Mesothelial cell of epicardium (in vitro differentiated cells): ENCODE measurements around the gene LENG8. TPM values are rescaled to one million over a fixed set of nuclear protein-coding genes. Genes with fewer than 3 reads are reported as not detected.
"Not testable (repeated sequence)": the region's sequence is repeated elsewhere in the genome, so short reads cannot be mapped to it uniquely, and the experiment has no call there.

Experiments used
- DNase-seq, 2 experiments: peaks; one replicate each; pipeline ENCODE4 v3.0.0; 2021; ENCODE audit warnings: low spot score in 2 of 2; ENCODE audit not compliant: unreplicated experiment in 2 of 2
- H3K27ac Mint-ChIP-seq: 2 replicates; pipeline ENCODE4 v1.8.0; 2021; ENCODE audit warnings: mixed read lengths
- H3K27me3 Mint-ChIP-seq: 2 replicates; pipeline ENCODE4 v1.8.0; 2021; ENCODE audit warnings: low read depth, mixed read lengths
- H3K36me3 Mint-ChIP-seq: 2 replicates; pipeline ENCODE4 v1.8.0; 2021; ENCODE audit warnings: mixed read lengths
- H3K4me1 Mint-ChIP-seq: 2 replicates; pipeline ENCODE4 v1.8.0; 2021; ENCODE audit warnings: mixed read lengths
- H3K4me3 Mint-ChIP-seq: 2 replicates; pipeline ENCODE4 v1.8.0; 2021; ENCODE audit warnings: mild to moderate bottlenecking, moderate library complexity, mixed read lengths
- H3K9me3 Mint-ChIP-seq: 2 replicates; pipeline ENCODE4 v1.8.0; 2021; ENCODE audit warnings: mixed read lengths
- total RNA-seq: library from RNA; stranded (reverse); gene quantifications from 3 replicates; pipeline ENCODE4 v1.2.1, GENCODE V29; 2021
- TF ChIP-seq, protein P1 (sequence below): fragments of 200-600 bp; sonication (generic); IDR thresholded peaks from one replicate; pipeline ENCODE4 v1.5.0; 2021; ENCODE audit warnings: antibody characterized with exemption; ENCODE audit not compliant: unreplicated experiment

The LENG8 gene
- total RNA-seq, 1 donor from 2014 or later, result 312 TPM

DNA sequence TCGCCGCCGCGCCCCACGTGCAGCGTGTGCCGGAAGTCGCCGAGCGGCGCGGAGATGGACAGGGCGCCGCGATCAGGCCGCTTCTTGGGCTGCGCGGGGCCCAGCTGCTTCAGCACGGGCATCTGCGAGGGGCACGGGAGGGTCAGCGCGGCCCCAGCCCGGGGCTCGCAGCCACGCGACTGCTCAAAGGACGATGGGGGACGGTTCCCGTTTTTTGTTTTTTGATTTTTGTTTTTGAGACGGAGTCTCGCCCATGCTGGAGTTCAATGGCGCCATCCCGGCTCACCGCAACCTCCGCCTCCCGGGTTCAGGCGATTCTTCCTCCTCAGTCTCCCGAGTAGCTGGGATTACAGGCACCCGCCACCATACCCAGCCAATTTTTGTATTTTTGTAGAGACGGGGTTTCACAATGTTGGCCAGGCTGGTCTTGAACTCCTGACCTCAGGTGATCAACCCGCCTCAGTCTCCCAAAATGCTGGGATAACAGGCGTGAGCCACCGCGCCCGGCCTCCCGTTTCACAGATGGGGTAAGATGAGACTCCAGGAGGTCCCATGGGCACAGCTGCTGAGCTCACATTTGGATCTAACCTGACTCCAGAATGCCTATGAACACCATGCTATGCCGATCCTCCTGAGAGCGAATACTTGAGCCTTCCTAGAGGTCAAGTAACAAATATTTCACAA lies 16.6 kb downstream of the LENG8 start:
- H3K9me3 Mint-ChIP-seq, result no peaks in the 10 kb centered on the region
- no peaks in the 10 kb centered on the region for H3K27me3 Mint-ChIP-seq
- TF ChIP-seq, protein P1, sequence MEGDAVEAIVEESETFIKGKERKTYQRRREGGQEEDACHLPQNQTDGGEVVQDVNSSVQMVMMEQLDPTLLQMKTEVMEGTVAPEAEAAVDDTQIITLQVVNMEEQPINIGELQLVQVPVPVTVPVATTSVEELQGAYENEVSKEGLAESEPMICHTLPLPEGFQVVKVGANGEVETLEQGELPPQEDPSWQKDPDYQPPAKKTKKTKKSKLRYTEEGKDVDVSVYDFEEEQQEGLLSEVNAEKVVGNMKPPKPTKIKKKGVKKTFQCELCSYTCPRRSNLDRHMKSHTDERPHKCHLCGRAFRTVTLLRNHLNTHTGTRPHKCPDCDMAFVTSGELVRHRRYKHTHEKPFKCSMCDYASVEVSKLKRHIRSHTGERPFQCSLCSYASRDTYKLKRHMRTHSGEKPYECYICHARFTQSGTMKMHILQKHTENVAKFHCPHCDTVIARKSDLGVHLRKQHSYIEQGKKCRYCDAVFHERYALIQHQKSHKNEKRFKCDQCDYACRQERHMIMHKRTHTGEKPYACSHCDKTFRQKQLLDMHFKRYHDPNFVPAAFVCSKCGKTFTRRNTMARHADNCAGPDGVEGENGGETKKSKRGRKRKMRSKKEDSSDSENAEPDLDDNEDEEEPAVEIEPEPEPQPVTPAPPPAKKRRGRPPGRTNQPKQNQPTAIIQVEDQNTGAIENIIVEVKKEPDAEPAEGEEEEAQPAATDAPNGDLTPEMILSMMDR, result no peak
- DNase-seq, result no peak
- H3K4me3 Mint-ChIP-seq, result peak overlapping the region; percentile 36
- H3K36me3 Mint-ChIP-seq, result peaks cover 15% of the 10 kb centered on the region
- H3K4me1 Mint-ChIP-seq, result peaks cover 38% of the 10 kb centered on the region
- H3K27ac Mint-ChIP-seq, result peak overlapping the region; percentile 30

DNA sequence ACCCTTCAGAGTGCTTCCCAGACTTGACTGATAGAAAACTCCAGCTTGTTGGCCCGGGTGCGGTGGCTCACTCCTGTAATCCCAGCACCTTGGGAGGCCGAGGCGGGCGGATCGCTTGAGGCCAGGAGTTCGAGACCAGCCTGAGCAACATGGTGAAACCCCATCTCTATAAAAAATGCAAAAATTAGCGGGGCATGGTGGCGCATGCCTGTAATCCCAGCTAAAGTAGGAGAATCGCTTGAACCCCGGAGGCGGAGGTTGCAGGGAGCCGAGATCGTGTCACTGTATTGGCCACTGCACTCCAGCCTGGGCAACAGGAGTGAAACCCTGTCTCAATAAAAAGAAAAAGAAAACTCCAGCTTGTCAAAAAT lies 17.1 kb downstream of the LENG8 start:
- DNase-seq, H3K9me3 Mint-ChIP-seq, H3K27ac Mint-ChIP-seq, H3K27me3 Mint-ChIP-seq: not testable (repeated sequence)
- peak overlapping the region; percentile 36 for H3K4me3 Mint-ChIP-seq
- H3K36me3 Mint-ChIP-seq, result peaks cover 15% of the 10 kb centered on the region
- peaks cover 42% of the 10 kb centered on the region for H3K4me1 Mint-ChIP-seq

DNA sequence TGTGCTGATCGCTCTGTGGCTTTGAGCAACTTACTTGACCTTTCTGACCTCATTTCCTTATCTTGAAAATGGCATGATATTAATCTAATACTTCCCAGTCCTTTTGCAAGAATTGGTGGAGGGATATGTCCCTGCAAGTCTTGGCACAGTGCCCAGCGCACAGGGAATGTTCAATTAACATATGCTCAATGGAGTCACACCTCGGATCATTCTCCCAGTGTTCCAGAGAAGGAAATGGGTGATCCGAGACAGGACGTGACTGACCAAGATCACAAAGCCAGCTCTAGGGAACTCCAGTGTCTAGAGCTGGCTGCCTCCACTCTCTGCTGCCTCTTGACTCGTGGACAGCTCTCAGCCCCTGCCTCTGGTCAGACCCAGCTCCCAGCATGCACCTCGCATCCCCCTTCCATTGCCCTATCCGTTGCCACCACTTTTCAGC lies 20.5 kb downstream of the LENG8 start:
- peak overlapping the region; percentile 36 for H3K27ac Mint-ChIP-seq
- H3K4me1 Mint-ChIP-seq, result peaks cover 38% of the 10 kb centered on the region
- DNase-seq, result no peak
- peak overlapping the region; percentile 79 for H3K4me3 Mint-ChIP-seq
- TF ChIP-seq, protein P1, result no peak
- no peaks in the 10 kb centered on the region for H3K27me3 Mint-ChIP-seq
- H3K36me3 Mint-ChIP-seq, result peaks cover 15% of the 10 kb centered on the region
- no peaks in the 10 kb centered on the region for H3K9me3 Mint-ChIP-seq

DNA sequence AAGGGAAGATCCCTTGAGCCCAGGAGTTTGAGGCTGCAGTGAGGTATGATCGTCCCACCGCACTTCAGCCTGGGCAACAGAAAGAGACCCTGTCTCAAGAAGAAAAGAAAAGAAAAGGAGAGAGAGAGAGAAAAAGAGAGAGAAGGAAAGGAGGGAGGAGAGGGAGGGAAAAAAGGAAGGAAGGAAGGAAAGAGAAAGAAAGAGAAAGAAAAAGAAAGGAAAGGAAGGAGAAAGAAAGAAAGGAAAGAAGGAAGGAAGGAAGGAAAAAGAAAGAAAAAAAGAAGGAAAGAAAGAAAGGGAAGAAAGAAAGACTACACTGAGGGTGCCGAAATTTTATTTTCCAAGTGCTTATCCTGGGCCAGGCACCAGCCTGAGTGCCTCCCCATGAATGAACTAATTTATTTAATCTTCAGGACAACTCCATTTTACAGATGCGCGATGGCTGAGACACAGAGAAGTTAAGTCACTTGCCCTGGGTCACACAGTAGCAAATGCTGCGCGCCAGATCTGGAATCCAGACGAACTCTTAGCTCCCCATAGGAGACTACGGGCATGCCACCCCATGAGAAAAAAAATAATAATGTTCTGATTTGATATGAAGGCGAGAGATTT lies 21.4 kb downstream of the LENG8 start:
- Mint-ChIP-seq H3K27ac (peak overlapping the region; percentile 82), H3K9me3 (no peaks in the 10 kb centered on the region), H3K27me3 (no peaks in the 10 kb centered on the region), H3K36me3 (peaks cover 15% of the 10 kb centered on the region), H3K4me3 (peak overlapping the region; percentile 79), H3K4me1 (peaks cover 40% of the 10 kb centered on the region)
- TF ChIP-seq, protein P1, result no peak
- DNase-seq, result no peak

DNA sequence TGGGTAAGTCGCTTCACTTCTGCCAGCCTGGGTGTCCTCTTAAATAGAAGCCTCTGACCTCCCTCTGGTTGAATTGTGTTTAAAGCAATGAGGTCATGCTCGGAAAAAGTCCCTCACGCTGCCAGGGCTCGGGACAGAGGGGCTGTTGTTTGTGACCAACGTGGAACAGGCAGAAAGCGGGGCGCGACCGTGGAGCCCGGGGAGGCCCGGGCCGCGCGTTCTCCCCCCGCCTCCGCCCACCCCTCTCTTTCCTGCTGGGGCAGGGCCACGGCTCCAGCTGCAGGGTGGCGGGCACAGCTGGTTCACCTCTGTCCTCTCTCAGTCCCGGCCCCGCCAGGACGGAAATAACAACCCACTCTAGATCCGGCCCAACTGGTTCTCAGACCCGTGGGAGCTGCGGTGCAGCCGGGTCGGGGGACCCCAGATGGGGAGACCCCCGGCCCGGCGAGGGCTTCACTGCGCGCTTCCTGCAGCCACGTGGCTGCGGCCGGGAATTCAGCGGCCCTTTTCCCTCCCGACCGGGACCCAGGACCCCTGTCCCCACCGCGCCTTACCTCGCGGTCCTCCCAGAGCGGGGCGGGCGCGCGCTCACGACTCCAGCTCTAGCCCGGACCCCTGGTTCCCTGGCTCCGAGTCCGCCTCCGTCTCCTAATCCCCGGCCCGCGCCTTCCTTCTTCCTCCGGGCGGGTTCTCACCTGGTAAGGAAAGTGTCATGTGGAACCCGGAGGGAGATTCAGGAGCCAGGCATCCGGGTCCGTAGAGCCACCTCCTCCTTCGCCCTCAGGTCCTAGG lies 22.2 kb downstream of the LENG8 start:
- H3K27ac Mint-ChIP-seq, result peak overlapping the region; percentile 94
- no peaks in the 10 kb centered on the region for H3K27me3 Mint-ChIP-seq
- TF ChIP-seq, protein P1, result no peak
- no peaks in the 10 kb centered on the region for H3K9me3 Mint-ChIP-seq
- peaks cover 40% of the 10 kb centered on the region for H3K4me1 Mint-ChIP-seq
- peak overlapping the region; percentile 79 for H3K4me3 Mint-ChIP-seq
- H3K36me3 Mint-ChIP-seq, result peaks cover 12% of the 10 kb centered on the region
- DNase-seq, result no peak
